ENCODE data around the gene NTRK1.

The NTRK1 gene

GRCh38 chr1:156813750-156814570 lies 46.7 kb upstream of the NTRK1 start:
- Histone ChIP-seq H3K9me3 (ENCODE audit: control insufficient read depth, insufficient read depth, low read depth, low read length) (no peaks in the 10 kb centered on the region), H3K4me1 (ENCODE audit: control insufficient read depth, insufficient read depth, low read length) (no peaks in the 10 kb centered on the region), H3K4me3 (ENCODE audit: low read depth, low read length) (no peak overlapping the region), H3K36me3 (ENCODE audit: control insufficient read depth in 2 of 2, insufficient read depth in 1 of 2, low read length in 2 of 2) (no peaks in the 10 kb centered on the region), H3K27ac (ENCODE audit: extremely low read depth, low read depth, low read length) (no peak overlapping the region)
- POLR2A ChIA-PET, result interaction anchor here (0.7 kb wide), 1 partner anchor 73 kb away, joined by 3 read pairs; the partner anchor contains the start of gene MRPL24
- CTCF ChIA-PET, result interaction anchor here (0.6 to 1.3 kb wide), 5 partner anchors 12 to 76 kb away, joined by 3 to 6 read pairs (median 4); no protein-coding TSS in a partner anchor
- TF ChIP-seq SP7 (tag by site-specific recombination; IDR thresholded peaks at IDR 0.05) (no peak), ZNF2 (tag by site-specific recombination; IDR thresholded peaks at IDR 0.05) (no peak)

GRCh38 chr1:156814571-156815260 lies 45.9 kb upstream of the NTRK1 start:
- Histone ChIP-seq H3K9me3 (ENCODE audit: control insufficient read depth, insufficient read depth, low read depth, low read length) (no peaks in the 10 kb centered on the region), H3K36me3 (ENCODE audit: control insufficient read depth in 2 of 2, insufficient read depth in 1 of 2, low read length in 2 of 2) (no peaks in the 10 kb centered on the region), H3K27ac (ENCODE audit: extremely low read depth, low read depth, low read length) (no peak overlapping the region), H3K4me1 (ENCODE audit: control insufficient read depth, insufficient read depth, low read length) (no peaks in the 10 kb centered on the region), H3K4me3 (ENCODE audit: low read depth, low read length) (no peak overlapping the region)
- ChIA-PET POLR2A (interaction anchor here (0.7 kb wide), 1 partner anchor 74 kb away, joined by 3 read pairs; the partner anchor contains the start of gene MRPL24), CTCF (interaction anchor here (0.6 to 1.3 kb wide), 5 partner anchors 12 to 75 kb away, joined by 3 to 7 read pairs (median 4); no protein-coding TSS in a partner anchor)
- TF ChIP-seq ZNF558 (tag by site-specific recombination; IDR thresholded peaks at IDR 0.05) (no peak), ZNF2 (tag by site-specific recombination; IDR thresholded peaks at IDR 0.05) (no peak), ZNF169 (tag by site-specific recombination; IDR thresholded peaks at IDR 0.05) (no peak), ATF2 (tag by site-specific recombination; IDR thresholded peaks at IDR 0.05; ENCODE audit: low read depth) (no peak), ZNF433 (tag by site-specific recombination; IDR thresholded peaks at IDR 0.05; ENCODE audit: low read depth) (no peak)

GRCh38 chr1:156815307-156815826 lies 45.3 kb upstream of the NTRK1 start:
- TF ChIP-seq MZF1 (tag by site-specific recombination; IDR thresholded peaks at IDR 0.05; ENCODE audit: borderline replicate concordance) (no peak), ZNF777 (tag by site-specific recombination; IDR thresholded peaks at IDR 0.05; ENCODE audit: borderline replicate concordance) (no peak), ZNF155 (tag by site-specific recombination; IDR thresholded peaks at IDR 0.05) (no peak), KLF17 (tag by site-specific recombination; IDR thresholded peaks at IDR 0.05) (no peak)
- Histone ChIP-seq H3K4me3 (ENCODE audit: low read depth, low read length) (no peak overlapping the region), H3K36me3 (ENCODE audit: control insufficient read depth in 2 of 2, insufficient read depth in 1 of 2, low read length in 2 of 2) (no peaks in the 10 kb centered on the region), H3K27ac (ENCODE audit: extremely low read depth, low read depth, low read length) (no peak overlapping the region), H3K4me1 (ENCODE audit: control insufficient read depth, insufficient read depth, low read length) (no peaks in the 10 kb centered on the region), H3K9me3 (ENCODE audit: control insufficient read depth, insufficient read depth, low read depth, low read length) (no peaks in the 10 kb centered on the region)
- POLR2A ChIA-PET, result no interaction called here
- CTCF ChIA-PET, result interaction anchor here (0.6 to 1.5 kb wide), 3 partner anchors 21 to 44 kb away, joined by 3 to 7 read pairs (median 4); no protein-coding TSS in a partner anchor

- no peaks in the 10 kb centered on the region for H3K9me3 ChIP-seq (ENCODE audit: control insufficient read depth, insufficient read depth, low read depth, low read length)
- no peaks in the 10 kb centered on the region for H3K36me3 ChIP-seq (ENCODE audit: control insufficient read depth in 2 of 2, insufficient read depth in 1 of 2, low read length in 2 of 2)
- no peak overlapping the region for H3K27ac ChIP-seq (ENCODE audit: extremely low read depth, low read depth, low read length)
- ChIA-PET CTCF (interaction anchor here (0.7 to 1.5 kb wide), 3 partner anchors 21 to 43 kb away, joined by 3 to 9 read pairs (median 4); no protein-coding TSS in a partner anchor), POLR2A (no interaction called here)
- H3K4me1 ChIP-seq (ENCODE audit: control insufficient read depth, insufficient read depth, low read length), result no peaks in the 10 kb centered on the region
- H3K4me3 ChIP-seq (ENCODE audit: low read depth, low read length), result no peak overlapping the region
- TF ChIP-seq ZNF223 (tag by site-specific recombination; IDR thresholded peaks at IDR 0.05), result no peak
- TF ChIP-seq ZNF133 (tag by site-specific recombination; IDR thresholded peaks at IDR 0.05), result no peak
- TF ChIP-seq ZNF280C (tag by site-specific recombination; IDR thresholded peaks at IDR 0.05), result no peak
- no peak for TF ChIP-seq ZNF510 (tag by site-specific recombination; IDR thresholded peaks at IDR 0.05; ENCODE audit: insufficient replicate concordance)
- no peak for TF ChIP-seq ZSCAN4 (tag by site-specific recombination; IDR thresholded peaks at IDR 0.05)
- TF ChIP-seq ZNF37A (tag by site-specific recombination; IDR thresholded peaks at IDR 0.05), result no peak
- no peak for TF ChIP-seq ZFP3 (tag by site-specific recombination; IDR thresholded peaks at IDR 0.05; ENCODE audit: low read depth)
Observed at GRCh38 chr1:156815961-156816422, 44.7 kb upstream of the NTRK1 start.

Measured in HEK293 (cell line).